Renal pelvis (tissue), 4 donors: ENCODE results near the gene PRR5L. TPM values are rescaled to one million over a fixed set of nuclear protein-coding genes. Genes with fewer than 3 reads are reported as not detected.
A peak's percentile ranks its signal among the peaks of the same experiment; 100 is the strongest.
"Not testable (repeated sequence)": the region's sequence is repeated elsewhere in the genome, so short reads cannot be mapped to it uniquely, and the experiment has no call there.

Source experiments
- DNase-seq: peaks from one replicate; pipeline ENCODE4 v3.0.0-alpha.2; 2013
- polyA plus RNA-seq, 3 donors: library from polyadenylated mRNA; unstranded; fragments of 120-200 nt; gene quantifications; one replicate each; pipeline ENCODE4 v1.2.1, GENCODE V29; 2013; ENCODE audit not compliant: insufficient read length in 3 of 3

PRR5L gene
- polyA plus RNA-seq, 3 donors: 16.7 to 22.2 (median 20.2) TPM

GRCh38 chr11:36459046-36459445, 163.0 kb downstream of the PRR5L start:
- DNase-seq: no peak

- no peak for DNase-seq
Measured at GRCh38 chr11:36460220-36460619, 164.1 kb downstream of the PRR5L start.

- no peak for DNase-seq
Measured at GRCh38 chr11:36462321-36462720, 166.2 kb downstream of the PRR5L start.

- DNase-seq: no peak
Measured at GRCh38 chr11:36463781-36464180, 167.7 kb downstream of the PRR5L start.

- DNase-seq: no peak
Measured at GRCh38 chr11:36464720-36465119, 168.6 kb downstream of the PRR5L start.

GRCh38 chr11:36465449-36466163, 169.5 kb downstream of the PRR5L start:
- no peak for DNase-seq

GRCh38 chr11:36467012-36467411, 170.9 kb downstream of the PRR5L start:
- DNase-seq: no peak

- DNase-seq: no peak
Measured at GRCh38 chr11:36467916-36468315, 171.8 kb downstream of the PRR5L start.

- DNase-seq: no peak
Measured at GRCh38 chr11:36469063-36469462, 173.0 kb downstream of the PRR5L start.

- no peak for DNase-seq
Measured at GRCh38 chr11:36469881-36470802, 174.1 kb downstream of the PRR5L start.

- DNase-seq: no peak
Measured at GRCh38 chr11:36471577-36471976, 175.5 kb downstream of the PRR5L start.

GRCh38 chr11:36475192-36475591, 179.1 kb downstream of the PRR5L start:
- no peak for DNase-seq

GRCh38 chr11:36478700-36479329, 182.7 kb downstream of the PRR5L start:
- DNase-seq: peak; percentile 66

GRCh38 chr11:36480833-36481232, 184.7 kb downstream of the PRR5L start:
- DNase-seq: no peak

- DNase-seq: not testable (repeated sequence)
Measured at GRCh38 chr11:36483042-36483441, 187.0 kb downstream of the PRR5L start.

- no peak for DNase-seq
Measured at GRCh38 chr11:36485298-36486002, 189.4 kb downstream of the PRR5L start.

- DNase-seq: no peak
Measured at GRCh38 chr11:36487619-36488018, 191.5 kb downstream of the PRR5L start.

- DNase-seq: no peak
Measured at GRCh38 chr11:36488096-36488495, 192.0 kb downstream of the PRR5L start.

GRCh38 chr11:36490026-36490806, 194.1 kb downstream of the PRR5L start:
- DNase-seq: no peak

- peak; percentile 20 for DNase-seq
Measured at GRCh38 chr11:36492724-36493304, 196.7 kb downstream of the PRR5L start.

- no peak for DNase-seq
Measured at GRCh38 chr11:36493332-36493731, 197.2 kb downstream of the PRR5L start.
